K562 (cell line): ENCODE results near the gene NRM. TPM values are rescaled to one million over a fixed set of nuclear protein-coding genes. Genes with fewer than 3 reads are reported as not detected.

Source experiments
- BRD4 ChIP-seq: fragments of 200-600 bp; sonication (generic); IDR thresholded peaks from 2 replicates; pipeline ENCODE4 v1.6.1; 2017; ENCODE audit warnings: inconsistent platforms
- CREB1 ChIP-seq, 2 experiments: sonication (generic) in 1 of 2; formaldehyde crosslinking in 1 of 2; IDR thresholded peaks; 2 replicates each; pipeline versions ENCODE4 v1.6.1 to v1.8.0; 2012 to 2022; ENCODE audit warnings: inconsistent platforms in 1 of 2, mild to moderate bottlenecking in 1 of 2, missing genetic modification reagents in 1 of 2, moderate library complexity in 1 of 2
- FIP1L1 ChIP-seq: fragments of 200-400 bp; formaldehyde crosslinking; IDR thresholded peaks from 2 replicates; pipeline ENCODE4 v1.6.1; 2018; ENCODE audit warnings: mild to moderate bottlenecking, low read depth, low read length; ENCODE audit not compliant: poor library complexity, severe bottlenecking
- MITF ChIP-seq: IDR thresholded peaks from 2 replicates; pipeline ENCODE4 v1.6.1; 2014; ENCODE audit warnings: antibody characterized with exemption
- NBN ChIP-seq: fragments of 450-650 bp; IDR thresholded peaks from 2 replicates; pipeline ENCODE4 v1.6.1; 2016; ENCODE audit warnings: low read depth, mild to moderate bottlenecking
- NFXL1 ChIP-seq: fragments of 450-650 bp; formaldehyde crosslinking; IDR thresholded peaks from 2 replicates; pipeline ENCODE4 v1.4.0; 2021; ENCODE audit warnings: mild to moderate bottlenecking
- POLR3A ChIP-seq: IDR thresholded peaks from 2 replicates; pipeline ENCODE4 v1.6.1; 2011; ENCODE audit warnings: borderline replicate concordance, mild to moderate bottlenecking, moderate library complexity; ENCODE audit not compliant: insufficient read length, insufficient read depth; ENCODE audit errors: extremely low read depth
- RCOR1 ChIP-seq, 2 experiments: IDR thresholded peaks; 2 replicates each; pipeline ENCODE4 v1.6.1; 2012; ENCODE audit warnings: low read depth in 2 of 2, low read length in 2 of 2, borderline replicate concordance in 1 of 2, improper control_type of control experiment in 1 of 2
- SAFB ChIP-seq: fragments of 200-400 bp; formaldehyde crosslinking; IDR thresholded peaks from 2 replicates; pipeline ENCODE4 v1.6.1; 2017; ENCODE audit warnings: low read depth, low read length, borderline replicate concordance
- TAF1 ChIP-seq: IDR thresholded peaks from 2 replicates; pipeline ENCODE4 v1.6.1; 2011; ENCODE audit warnings: mild to moderate bottlenecking, low read length, moderate library complexity; ENCODE audit not compliant: insufficient read depth, control insufficient read depth, severe bottlenecking; ENCODE audit errors: extremely low read depth
- TAF9B ChIP-seq: fragments of 450-650 bp; IDR thresholded peaks from 2 replicates; pipeline ENCODE4 v1.6.1; 2018; ENCODE audit warnings: mild to moderate bottlenecking; ENCODE audit not compliant: partially characterized antibody
- U2AF1 ChIP-seq: fragments of 200-400 bp; formaldehyde crosslinking; optimal IDR thresholded peaks from 2 replicates; pipeline ENCODE3; 2017; ENCODE audit warnings: mild to moderate bottlenecking, low read depth, low read length, moderate library complexity
- ZNF316 ChIP-seq: fragments of 450-650 bp; IDR thresholded peaks from 2 replicates; pipeline ENCODE4 v1.6.1; 2016
- polyA plus RNA-seq, 8 experiments: library from polyadenylated mRNA; depleted of rRNA in 4 of 8; stranded (reverse) in 5 of 8; unstranded in 3 of 8; fragments of >200 nt; fragmentation: Nextera tagmentation in 2 of 8; fragmentation: Illumina TruSeq in 1 of 8; extraction: Ambion mirVana in 2 of 8; extraction: Trizol in 1 of 8; gene quantifications; 2 replicates each; pipeline versions ENCODE4 v1.2.1 to v1.2.3, GENCODE V29; 2011 to 2014; ENCODE audit warnings: inconsistent platforms in 1 of 8, missing spikeins in 1 of 8
- total RNA-seq, 7 experiments: library from RNA; depleted of rRNA in 6 of 7; stranded (reverse); fragments of >200 nt in 6 of 7; fragmentation: Illumina TruSeq in 2 of 7; extraction: Trizol in 2 of 7; gene quantifications; 2 replicates each; pipeline versions ENCODE4 v1.2.1 to v1.2.3, GENCODE V29; 2011 to 2021; ENCODE audit warnings: low replicate concordance in 1 of 7
- TF ChIP-seq, protein P1 (sequence below): sonication (generic); formaldehyde crosslinking; IDR thresholded peaks from 2 replicates; pipeline ENCODE4 v1.8.1; 2023; ENCODE audit warnings: missing genetic modification reagents, mild to moderate bottlenecking, borderline replicate concordance
- TF ChIP-seq, protein P2 (sequence below): IDR thresholded peaks from 3 replicates; pipeline ENCODE4 v1.6.1; 2011; ENCODE audit warnings: borderline replicate concordance, mild to moderate bottlenecking; ENCODE audit not compliant: insufficient read length, insufficient read depth
- TF ChIP-seq, protein P3 (sequence below), 2 experiments: fragments of 200-800 bp in 1 of 2; sonication (Bioruptor generic) in 1 of 2; sonication (generic) in 1 of 2; formaldehyde crosslinking in 1 of 2; IDR thresholded peaks in 1 of 2; conservative IDR thresholded peaks in 1 of 2; 2 replicates each; pipeline versions ENCODE4 v1.5.0 to v1.6.1; 2016 to 2020; ENCODE audit warnings: missing compliant biosample characterization in 1 of 2, missing genetic modification characterization in 1 of 2, missing genetic modification reagents in 1 of 2

NRM gene
- total and polyA plus RNA-seq, 9 of the 15 experiments (the other 6 are each of a cell fraction or from before 2014, with no cell fraction given) = 9.7 to 58.2 (median 18.1) TPM

DNA sequence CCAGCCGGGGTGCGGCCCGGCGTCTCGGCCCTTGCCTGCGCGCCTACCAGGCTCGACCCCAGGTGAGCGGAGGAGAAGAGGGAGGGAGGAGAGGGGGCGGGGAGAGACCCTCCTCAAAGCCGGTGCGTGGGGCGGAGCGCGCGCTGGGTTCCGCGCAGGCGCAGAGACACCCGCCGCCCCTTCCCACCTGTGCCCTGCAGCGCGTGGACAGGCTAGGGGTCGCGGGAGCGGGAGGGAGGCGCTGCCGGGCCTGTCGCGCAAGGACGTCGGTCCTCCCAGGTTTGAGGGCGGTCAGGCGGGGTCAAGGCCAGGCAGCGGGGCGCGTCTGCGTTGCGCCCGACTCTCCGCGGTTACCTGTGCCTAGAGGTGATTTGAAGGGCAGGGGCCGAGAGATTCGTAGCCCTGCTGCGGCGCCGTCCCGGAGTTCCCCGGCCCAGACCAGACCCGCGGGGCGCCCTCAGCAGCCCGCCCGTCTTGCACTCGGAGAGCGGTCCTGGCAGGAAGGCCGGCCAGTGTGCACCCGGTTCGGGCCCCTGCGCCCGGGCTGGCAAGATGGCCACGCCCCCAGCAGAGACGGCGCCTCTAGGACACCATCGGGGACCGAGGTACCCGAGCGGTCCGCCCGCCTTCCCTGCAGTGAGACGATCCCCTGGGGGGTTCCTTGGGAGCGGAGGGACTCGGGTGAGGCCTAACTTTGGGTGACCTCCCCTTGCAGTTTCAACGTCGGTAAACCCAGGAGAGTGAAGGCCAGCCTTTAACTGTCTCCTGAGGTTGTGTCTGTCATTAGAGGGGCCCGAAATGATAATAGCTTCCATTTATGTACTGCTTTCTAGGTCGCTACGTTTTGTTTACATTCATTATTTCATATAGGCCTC is 43.3 kb downstream of the NRM start (continued):
- TF ChIP-seq SAFB (peak; percentile 79), CREB1 (IDR thresholded peaks at IDR 0.05) (no peak), CREB1 (CRISPR knock-in tag; IDR thresholded peaks at IDR 0.05) (no peak), U2AF1 (peak; percentile 87), TAF9B (no peak), NBN (no peak), TAF1 (no peak), ZNF316 (no peak), FIP1L1 (peak; percentile 91), MITF (no peak), BRD4 (peak; percentile 82), NFXL1 (no peak), RCOR1 (IDR thresholded peaks at IDR 0.05; ENCODE audit: borderline replicate concordance in 1 of 2, low read depth in 2 of 2, low read length in 2 of 2) (no peak; a peak in 1 of 4 replicates), POLR3A (no peak)
- TF ChIP-seq, protein P1, sequence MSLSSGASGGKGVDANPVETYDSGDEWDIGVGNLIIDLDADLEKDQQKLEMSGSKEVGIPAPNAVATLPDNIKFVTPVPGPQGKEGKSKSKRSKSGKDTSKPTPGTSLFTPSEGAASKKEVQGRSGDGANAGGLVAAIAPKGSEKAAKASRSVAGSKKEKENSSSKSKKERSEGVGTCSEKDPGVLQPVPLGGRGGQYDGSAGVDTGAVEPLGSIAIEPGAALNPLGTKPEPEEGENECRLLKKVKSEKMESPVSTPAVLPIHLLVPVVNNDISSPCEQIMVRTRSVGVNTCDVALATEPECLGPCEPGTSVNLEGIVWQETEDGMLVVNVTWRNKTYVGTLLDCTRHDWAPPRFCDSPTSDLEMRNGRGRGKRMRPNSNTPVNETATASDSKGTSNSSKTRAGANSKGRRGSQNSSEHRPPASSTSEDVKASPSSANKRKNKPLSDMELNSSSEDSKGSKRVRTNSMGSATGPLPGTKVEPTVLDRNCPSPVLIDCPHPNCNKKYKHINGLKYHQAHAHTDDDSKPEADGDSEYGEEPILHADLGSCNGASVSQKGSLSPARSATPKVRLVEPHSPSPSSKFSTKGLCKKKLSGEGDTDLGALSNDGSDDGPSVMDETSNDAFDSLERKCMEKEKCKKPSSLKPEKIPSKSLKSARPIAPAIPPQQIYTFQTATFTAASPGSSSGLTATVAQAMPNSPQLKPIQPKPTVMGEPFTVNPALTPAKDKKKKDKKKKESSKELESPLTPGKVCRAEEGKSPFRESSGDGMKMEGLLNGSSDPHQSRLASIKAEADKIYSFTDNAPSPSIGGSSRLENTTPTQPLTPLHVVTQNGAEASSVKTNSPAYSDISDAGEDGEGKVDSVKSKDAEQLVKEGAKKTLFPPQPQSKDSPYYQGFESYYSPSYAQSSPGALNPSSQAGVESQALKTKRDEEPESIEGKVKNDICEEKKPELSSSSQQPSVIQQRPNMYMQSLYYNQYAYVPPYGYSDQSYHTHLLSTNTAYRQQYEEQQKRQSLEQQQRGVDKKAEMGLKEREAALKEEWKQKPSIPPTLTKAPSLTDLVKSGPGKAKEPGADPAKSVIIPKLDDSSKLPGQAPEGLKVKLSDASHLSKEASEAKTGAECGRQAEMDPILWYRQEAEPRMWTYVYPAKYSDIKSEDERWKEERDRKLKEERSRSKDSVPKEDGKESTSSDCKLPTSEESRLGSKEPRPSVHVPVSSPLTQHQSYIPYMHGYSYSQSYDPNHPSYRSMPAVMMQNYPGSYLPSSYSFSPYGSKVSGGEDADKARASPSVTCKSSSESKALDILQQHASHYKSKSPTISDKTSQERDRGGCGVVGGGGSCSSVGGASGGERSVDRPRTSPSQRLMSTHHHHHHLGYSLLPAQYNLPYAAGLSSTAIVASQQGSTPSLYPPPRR (CRISPR knock-in tag) = peak; percentile 83; the same call in 1 of the 2 replicates
- TF ChIP-seq, protein P2, sequence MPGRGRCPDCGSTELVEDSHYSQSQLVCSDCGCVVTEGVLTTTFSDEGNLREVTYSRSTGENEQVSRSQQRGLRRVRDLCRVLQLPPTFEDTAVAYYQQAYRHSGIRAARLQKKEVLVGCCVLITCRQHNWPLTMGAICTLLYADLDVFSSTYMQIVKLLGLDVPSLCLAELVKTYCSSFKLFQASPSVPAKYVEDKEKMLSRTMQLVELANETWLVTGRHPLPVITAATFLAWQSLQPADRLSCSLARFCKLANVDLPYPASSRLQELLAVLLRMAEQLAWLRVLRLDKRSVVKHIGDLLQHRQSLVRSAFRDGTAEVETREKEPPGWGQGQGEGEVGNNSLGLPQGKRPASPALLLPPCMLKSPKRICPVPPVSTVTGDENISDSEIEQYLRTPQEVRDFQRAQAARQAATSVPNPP = no peak
- TF ChIP-seq, protein P3, sequence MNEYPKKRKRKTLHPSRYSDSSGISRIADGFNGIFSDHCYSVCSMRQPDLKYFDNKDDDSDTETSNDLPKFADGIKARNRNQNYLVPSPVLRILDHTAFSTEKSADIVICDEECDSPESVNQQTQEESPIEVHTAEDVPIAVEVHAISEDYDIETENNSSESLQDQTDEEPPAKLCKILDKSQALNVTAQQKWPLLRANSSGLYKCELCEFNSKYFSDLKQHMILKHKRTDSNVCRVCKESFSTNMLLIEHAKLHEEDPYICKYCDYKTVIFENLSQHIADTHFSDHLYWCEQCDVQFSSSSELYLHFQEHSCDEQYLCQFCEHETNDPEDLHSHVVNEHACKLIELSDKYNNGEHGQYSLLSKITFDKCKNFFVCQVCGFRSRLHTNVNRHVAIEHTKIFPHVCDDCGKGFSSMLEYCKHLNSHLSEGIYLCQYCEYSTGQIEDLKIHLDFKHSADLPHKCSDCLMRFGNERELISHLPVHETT (CRISPR knock-in tag; conservative IDR thresholded peaks at IDR 0.05 in 1 of 2, IDR thresholded peaks at IDR 0.05 in 1 of 2) = no peak
